HepG2 (cell line): ENCODE measurements around the gene WDR5B. TPM values are rescaled to one million over a fixed set of nuclear protein-coding genes. Genes with fewer than 3 reads are reported as not detected.

ENCODE experiments used
- ATAC-seq: fragments of 200-7000 bp; cut with Tn5 transposase; 3 replicates; pipeline ENCODE4 v1.9.1; 2020; ENCODE audit warnings: mild to moderate bottlenecking, moderate library complexity
- BruUV-seq: library from RNA; stranded (reverse); fragments of 400-500 nt; replicated peaks from 2 replicates; lab custom pipeline; 2021; lab: Mats Ljungman, UMichigan
- CTCF ChIA-PET: fragments of 300-600 bp; formaldehyde crosslinking; extraction: SDS; loops from one replicate; lab custom pipeline; 2021; ENCODE audit warnings: low total read pairs, inconsistent platforms, low intra/inter-chr PET ratio; lab: Yijun Ruan, JAX
- POLR2A ChIA-PET: fragments of 350-600 bp; sonication (Branson Sonifier 250); formaldehyde crosslinking; loops from one replicate; lab custom pipeline; 2020; ENCODE audit warnings: antibody characterized with exemption, inconsistent platforms; lab: Yijun Ruan, JAX
- DNase-seq: peaks from one replicate; pipeline ENCODE4 v3.0.0-alpha.2; 2015; ENCODE audit warnings: low spot score
- FAIRE-seq: peaks from 3 replicates; lab custom pipeline; 2011; peaks lifted over from hg19 to GRCh38; lab: Jason Lieb, UNC
- H2AFZ ChIP-seq: one replicate; pipeline ENCODE4 v1.6.1; 2011; ENCODE audit warnings: low read length, inconsistent platforms
- H3K27ac ChIP-seq: fragments of 300-600 bp; 3 replicates; pipeline ENCODE4 v1.8.0; 2011; ENCODE audit warnings: mixed run types, mild to moderate bottlenecking, mixed read lengths, low read length, inconsistent platforms; ENCODE audit not compliant: insufficient read depth; ENCODE audit errors: extremely low read length
- H3K27me3 ChIP-seq, 2 experiments: fragments of 200-600 bp in 1 of 2; 2 replicates in 1 of 2; 3 replicates in 1 of 2; pipeline versions ENCODE4 v1.6.0 to v1.8.0; 2011; ENCODE audit warnings: low read length in 2 of 2, mild to moderate bottlenecking in 2 of 2, moderate library complexity in 2 of 2, inconsistent platforms in 1 of 2; ENCODE audit not compliant: insufficient read depth in 2 of 2, control insufficient read depth in 1 of 2
- H3K36me3 ChIP-seq, 2 experiments: fragments of 200-600 bp in 1 of 2; replicated peaks in 1 of 2; 2 replicates in 1 of 2; 3 replicates in 1 of 2; pipeline versions ENCODE4 v1.5.1 to v1.8.0; 2011; ENCODE audit warnings: low read length in 2 of 2, inconsistent platforms in 1 of 2; ENCODE audit not compliant: insufficient read depth in 2 of 2, control insufficient read depth in 1 of 2
- H3K4me1 ChIP-seq: 2 replicates; pipeline ENCODE4 v1.5.1; 2012; ENCODE audit warnings: low read length, inconsistent platforms; ENCODE audit not compliant: insufficient read depth
- H3K4me2 ChIP-seq: 2 replicates; pipeline ENCODE4 v1.6.0; 2011; ENCODE audit warnings: low read depth, low read length, inconsistent platforms
- H3K4me3 ChIP-seq, 3 experiments: fragments of 200-600 bp in 1 of 3; sonication (generic), shearing (Covaris generic) in 1 of 3; replicated peaks in 1 of 3; 2 replicates each; pipeline ENCODE4 v1.5.1; 2011 to 2016; ENCODE audit warnings: low read length in 3 of 3, inconsistent platforms in 2 of 3, low read depth in 2 of 3, mild to moderate bottlenecking in 2 of 3, control low read depth in 1 of 3, mixed read lengths in 1 of 3; ENCODE audit not compliant: insufficient read depth in 1 of 3
- H3K79me2 ChIP-seq: one replicate; pipeline ENCODE4 v1.6.1; 2011; ENCODE audit warnings: low read length, inconsistent platforms; ENCODE audit not compliant: insufficient read depth
- H3K9ac ChIP-seq: 2 replicates; pipeline ENCODE4 v1.6.0; 2011; ENCODE audit warnings: mild to moderate bottlenecking, low read depth, low read length, inconsistent platforms; ENCODE audit not compliant: insufficient read depth
- H3K9me3 ChIP-seq: 2 replicates; pipeline ENCODE4 v1.5.1; 2012; ENCODE audit warnings: mild to moderate bottlenecking, low read length
- H4K20me1 ChIP-seq: 2 replicates; pipeline ENCODE4 v1.6.0; 2011; ENCODE audit warnings: inconsistent platforms, mild to moderate bottlenecking, low read length, moderate library complexity; ENCODE audit not compliant: insufficient read depth
- ATF7 ChIP-seq, 2 experiments: fragments of 450-650 bp in 1 of 2; sonication (generic) in 1 of 2; formaldehyde crosslinking in 1 of 2; IDR thresholded peaks; 2 replicates each; pipeline versions ENCODE4 v1.4.0 to v1.6.1; 2016 to 2020; ENCODE audit warnings: antibody characterized with exemption in 1 of 2, mild to moderate bottlenecking in 1 of 2, missing genetic modification reagents in 1 of 2
- FOXJ3 ChIP-seq: sonication (generic); formaldehyde crosslinking; IDR thresholded peaks from 2 replicates; pipeline ENCODE4 v1.4.0; 2020; ENCODE audit warnings: missing genetic modification reagents, mild to moderate bottlenecking, borderline replicate concordance
- MIER2 ChIP-seq: IDR thresholded peaks from 2 replicates; pipeline ENCODE4 v1.6.1; 2016; ENCODE audit warnings: missing biosample characterization, missing genetic modification reagents
- POLR2AphosphoS5 ChIP-seq: IDR thresholded peaks from 2 replicates; pipeline ENCODE4 v1.6.1; 2012; ENCODE audit warnings: low read depth, low read length
- ZNF253 ChIP-seq: sonication (generic); formaldehyde crosslinking; IDR thresholded peaks from 2 replicates; pipeline ENCODE4 v1.8.0; 2022; ENCODE audit warnings: mild to moderate bottlenecking, missing genetic modification reagents, borderline replicate concordance
- ZNF33A ChIP-seq: sonication (generic); formaldehyde crosslinking; IDR thresholded peaks from 2 replicates; pipeline ENCODE4 v1.5.1; 2020; ENCODE audit warnings: missing genetic modification reagents, mild to moderate bottlenecking, moderate library complexity, borderline replicate concordance
- ZNF431 ChIP-seq: sonication (generic); formaldehyde crosslinking; IDR thresholded peaks from 2 replicates; pipeline ENCODE4 v1.9.0; 2022; ENCODE audit warnings: missing genetic modification reagents, low read depth, mild to moderate bottlenecking, borderline replicate concordance
- ZNF501 ChIP-seq: sonication (generic); formaldehyde crosslinking; IDR thresholded peaks from 2 replicates; pipeline ENCODE4 v1.5.1; 2020; ENCODE audit warnings: mild to moderate bottlenecking, moderate library complexity, missing genetic modification reagents
- ZNF607 ChIP-seq: sonication (generic); formaldehyde crosslinking; IDR thresholded peaks from 2 replicates; pipeline ENCODE4 v1.5.1; 2020; ENCODE audit warnings: missing genetic modification reagents, mild to moderate bottlenecking, borderline replicate concordance
- WGBS: methylation state at CpG from one replicate; pipeline ENCODE4 v1.1.6; 2017; ENCODE audit warnings: low lambda C conversion rate; 5-methylcytosine and 5-hydroxymethylcytosine counted together
- in situ Hi-C: cut with HindIII; loops from 2 replicates; pipeline ENCODE4 v1.10.0; 2017; ENCODE audit warnings: low pct_unique_long_range_greater_than_20kb; ENCODE audit not compliant: extremely low pct_ligation_motif_present
- intact Hi-C: fragments of 100-400 bp; cut with micrococcal nuclease; formaldehyde crosslinking; loops from one replicate; pipeline ENCODE4 v1.10.0; 2022; ENCODE audit not compliant: unreplicated experiment
- polyA plus RNA-seq, 8 experiments: library from polyadenylated mRNA; depleted of rRNA in 3 of 8; stranded (reverse) in 7 of 8; unstranded in 1 of 8; fragments of >200 nt; fragmentation: Illumina TruSeq in 4 of 8; extraction: Trizol in 4 of 8; gene quantifications; 2 replicates each; pipeline versions ENCODE4 v1.2.1 to v1.2.3, GENCODE V29; 2011 to 2016; ENCODE audit warnings: low read depth in 4 of 8, missing spikeins in 1 of 8, mixed read lengths in 1 of 8; ENCODE audit not compliant: insufficient read depth in 1 of 8
- total RNA-seq, 5 experiments: library from RNA; depleted of rRNA; stranded (reverse); fragments of >200 nt; fragmentation: Illumina TruSeq; extraction: Trizol; gene quantifications; 2 replicates each; pipeline ENCODE4 v1.2.3, GENCODE V29; 2016; ENCODE audit warnings: low read depth in 1 of 5
- TF ChIP-seq, protein P1 (sequence below), 2 experiments: sonication (generic) in 1 of 2; formaldehyde crosslinking in 1 of 2; IDR thresholded peaks; 2 replicates each; pipeline versions ENCODE4 v1.4.0 to v1.6.1; 2016 to 2020; ENCODE audit warnings: borderline replicate concordance in 1 of 2, low read depth in 1 of 2, mild to moderate bottlenecking in 1 of 2, missing genetic modification reagents in 1 of 2
- TF ChIP-seq, protein P2 (sequence below): sonication (generic); formaldehyde crosslinking; IDR thresholded peaks from 2 replicates; pipeline ENCODE4 v1.5.1; 2020; ENCODE audit warnings: mild to moderate bottlenecking, missing genetic modification reagents, moderate library complexity
- TF ChIP-seq, protein P3 (sequence below): IDR thresholded peaks from 2 replicates; pipeline ENCODE4 v1.6.1; 2018; ENCODE audit warnings: missing genetic modification reagents
- TF ChIP-seq, protein P4 (sequence below): sonication (generic); formaldehyde crosslinking; IDR thresholded peaks from 2 replicates; pipeline ENCODE4 v1.8.0; 2022; ENCODE audit warnings: low read depth, missing genetic modification reagents

WDR5B gene
- total and polyA plus RNA-seq, 2 of the 13 experiments (the other 11 are each of a cell fraction or from before 2014, with no cell fraction given) = 2.5 to 3.6 TPM

DNA sequence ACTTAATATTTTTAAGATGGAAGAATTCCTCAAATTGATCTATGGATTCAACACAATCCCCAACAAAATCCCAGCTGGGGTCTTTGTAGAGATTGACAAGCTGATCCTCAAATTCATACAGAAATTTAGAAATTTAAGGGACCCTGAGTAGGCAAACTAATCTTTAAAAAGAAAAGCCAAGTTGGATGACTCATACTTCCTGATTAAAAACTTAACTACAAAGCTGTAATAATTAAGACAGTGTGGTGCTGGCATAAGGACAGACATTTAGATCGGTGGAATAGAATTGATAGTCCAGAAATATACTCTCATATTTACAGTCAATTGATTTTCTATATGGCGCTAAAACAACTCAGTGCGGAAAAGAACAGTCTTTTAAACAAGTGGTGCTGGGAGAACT is 20.3 kb downstream of the WDR5B start:
- FAIRE-seq (no peak), ATAC-seq (no peak), DNase-seq (no peak)
- H3K4me2 ChIP-seq = no peak overlapping the region
- H3K36me3 ChIP-seq = peaks cover 0 to 15% of the 10 kb centered on the region in 2 experiments; a peak in 2 of 5 replicates
- intact Hi-C loops = no loop called here
- in situ Hi-C loops = no loop called here
- 0 out of 2 replicates have a peak, but pooled peaks cover 7% of the 10 kb centered on the region for H4K20me1 ChIP-seq
- H3K4me3 ChIP-seq = no peak overlapping the region
- H3K79me2 ChIP-seq = peaks cover 63% of the 10 kb centered on the region
- no peaks in the 10 kb centered on the region for H3K9me3 ChIP-seq
- H2AFZ ChIP-seq = no peak overlapping the region
- H3K27ac ChIP-seq = no peak overlapping the region
- no peaks in the 10 kb centered on the region for H3K27me3 ChIP-seq
- H3K9ac ChIP-seq = no peak overlapping the region
- BruUV-seq = no TSS peak
- 65% methylated on average over 3 of the region's 3 CpGs for WGBS
- ChIA-PET POLR2A (no interaction called here), CTCF (no interaction called here)
- peaks cover 39% of the 10 kb centered on the region for H3K4me1 ChIP-seq
- TF ChIP-seq, protein P1, sequence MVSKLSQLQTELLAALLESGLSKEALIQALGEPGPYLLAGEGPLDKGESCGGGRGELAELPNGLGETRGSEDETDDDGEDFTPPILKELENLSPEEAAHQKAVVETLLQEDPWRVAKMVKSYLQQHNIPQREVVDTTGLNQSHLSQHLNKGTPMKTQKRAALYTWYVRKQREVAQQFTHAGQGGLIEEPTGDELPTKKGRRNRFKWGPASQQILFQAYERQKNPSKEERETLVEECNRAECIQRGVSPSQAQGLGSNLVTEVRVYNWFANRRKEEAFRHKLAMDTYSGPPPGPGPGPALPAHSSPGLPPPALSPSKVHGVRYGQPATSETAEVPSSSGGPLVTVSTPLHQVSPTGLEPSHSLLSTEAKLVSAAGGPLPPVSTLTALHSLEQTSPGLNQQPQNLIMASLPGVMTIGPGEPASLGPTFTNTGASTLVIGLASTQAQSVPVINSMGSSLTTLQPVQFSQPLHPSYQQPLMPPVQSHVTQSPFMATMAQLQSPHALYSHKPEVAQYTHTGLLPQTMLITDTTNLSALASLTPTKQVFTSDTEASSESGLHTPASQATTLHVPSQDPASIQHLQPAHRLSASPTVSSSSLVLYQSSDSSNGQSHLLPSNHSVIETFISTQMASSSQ (IDR thresholded peaks at IDR 0.05; ENCODE audit: low read depth) = no peak
- TF ChIP-seq, protein P1 (CRISPR knock-in tag; IDR thresholded peaks at IDR 0.05; ENCODE audit: borderline replicate concordance) = no peak
- no peak for TF ChIP-seq ZNF607
- TF ChIP-seq ZNF501 (CRISPR knock-in tag) = no peak
- no peak for TF ChIP-seq FOXJ3 (CRISPR knock-in tag)
- TF ChIP-seq, protein P2, sequence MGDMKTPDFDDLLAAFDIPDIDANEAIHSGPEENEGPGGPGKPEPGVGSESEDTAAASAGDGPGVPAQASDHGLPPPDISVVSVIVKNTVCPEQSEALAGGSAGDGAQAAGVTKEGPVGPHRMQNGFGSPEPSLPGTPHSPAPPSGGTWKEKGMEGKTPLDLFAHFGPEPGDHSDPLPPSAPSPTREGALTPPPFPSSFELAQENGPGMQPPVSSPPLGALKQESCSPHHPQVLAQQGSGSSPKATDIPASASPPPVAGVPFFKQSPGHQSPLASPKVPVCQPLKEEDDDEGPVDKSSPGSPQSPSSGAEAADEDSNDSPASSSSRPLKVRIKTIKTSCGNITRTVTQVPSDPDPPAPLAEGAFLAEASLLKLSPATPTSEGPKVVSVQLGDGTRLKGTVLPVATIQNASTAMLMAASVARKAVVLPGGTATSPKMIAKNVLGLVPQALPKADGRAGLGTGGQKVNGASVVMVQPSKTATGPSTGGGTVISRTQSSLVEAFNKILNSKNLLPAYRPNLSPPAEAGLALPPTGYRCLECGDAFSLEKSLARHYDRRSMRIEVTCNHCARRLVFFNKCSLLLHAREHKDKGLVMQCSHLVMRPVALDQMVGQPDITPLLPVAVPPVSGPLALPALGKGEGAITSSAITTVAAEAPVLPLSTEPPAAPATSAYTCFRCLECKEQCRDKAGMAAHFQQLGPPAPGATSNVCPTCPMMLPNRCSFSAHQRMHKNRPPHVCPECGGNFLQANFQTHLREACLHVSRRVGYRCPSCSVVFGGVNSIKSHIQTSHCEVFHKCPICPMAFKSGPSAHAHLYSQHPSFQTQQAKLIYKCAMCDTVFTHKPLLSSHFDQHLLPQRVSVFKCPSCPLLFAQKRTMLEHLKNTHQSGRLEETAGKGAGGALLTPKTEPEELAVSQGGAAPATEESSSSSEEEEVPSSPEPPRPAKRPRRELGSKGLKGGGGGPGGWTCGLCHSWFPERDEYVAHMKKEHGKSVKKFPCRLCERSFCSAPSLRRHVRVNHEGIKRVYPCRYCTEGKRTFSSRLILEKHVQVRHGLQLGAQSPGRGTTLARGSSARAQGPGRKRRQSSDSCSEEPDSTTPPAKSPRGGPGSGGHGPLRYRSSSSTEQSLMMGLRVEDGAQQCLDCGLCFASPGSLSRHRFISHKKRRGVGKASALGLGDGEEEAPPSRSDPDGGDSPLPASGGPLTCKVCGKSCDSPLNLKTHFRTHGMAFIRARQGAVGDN (CRISPR knock-in tag) = no peak
- TF ChIP-seq ZNF253 (CRISPR knock-in tag) = no peak
- TF ChIP-seq MIER2 = no peak
- TF ChIP-seq, protein P3, sequence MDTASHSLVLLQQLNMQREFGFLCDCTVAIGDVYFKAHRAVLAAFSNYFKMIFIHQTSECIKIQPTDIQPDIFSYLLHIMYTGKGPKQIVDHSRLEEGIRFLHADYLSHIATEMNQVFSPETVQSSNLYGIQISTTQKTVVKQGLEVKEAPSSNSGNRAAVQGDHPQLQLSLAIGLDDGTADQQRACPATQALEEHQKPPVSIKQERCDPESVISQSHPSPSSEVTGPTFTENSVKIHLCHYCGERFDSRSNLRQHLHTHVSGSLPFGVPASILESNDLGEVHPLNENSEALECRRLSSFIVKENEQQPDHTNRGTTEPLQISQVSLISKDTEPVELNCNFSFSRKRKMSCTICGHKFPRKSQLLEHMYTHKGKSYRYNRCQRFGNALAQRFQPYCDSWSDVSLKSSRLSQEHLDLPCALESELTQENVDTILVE (CRISPR knock-in tag) = no peak
- no peak for TF ChIP-seq POLR2AphosphoS5
- no peak for TF ChIP-seq ZNF33A (CRISPR knock-in tag)
- no peak for TF ChIP-seq ZNF431 (CRISPR knock-in tag)
- TF ChIP-seq, protein P4, sequence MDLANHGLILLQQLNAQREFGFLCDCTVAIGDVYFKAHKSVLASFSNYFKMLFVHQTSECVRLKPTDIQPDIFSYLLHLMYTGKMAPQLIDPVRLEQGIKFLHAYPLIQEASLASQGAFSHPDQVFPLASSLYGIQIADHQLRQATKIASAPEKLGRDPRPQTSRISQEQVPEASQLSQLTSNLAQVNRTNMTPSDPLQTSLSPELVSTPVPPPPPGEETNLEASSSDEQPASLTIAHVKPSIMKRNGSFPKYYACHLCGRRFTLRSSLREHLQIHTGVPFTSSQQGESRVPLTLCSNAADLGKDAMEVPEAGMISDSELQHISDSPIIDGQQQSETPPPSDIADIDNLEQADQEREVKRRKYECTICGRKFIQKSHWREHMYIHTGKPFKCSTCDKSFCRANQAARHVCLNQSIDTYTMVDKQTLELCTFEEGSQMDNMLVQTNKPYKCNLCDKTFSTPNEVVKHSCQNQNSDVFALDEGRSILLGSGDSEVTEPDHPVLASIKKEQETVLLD (CRISPR knock-in tag) = no peak
- no peak for TF ChIP-seq ATF7 (IDR thresholded peaks at IDR 0.05)
- no peak for TF ChIP-seq ATF7 (CRISPR knock-in tag; IDR thresholded peaks at IDR 0.05)
